ENCODE results near the gene RIC8B.

DNA sequence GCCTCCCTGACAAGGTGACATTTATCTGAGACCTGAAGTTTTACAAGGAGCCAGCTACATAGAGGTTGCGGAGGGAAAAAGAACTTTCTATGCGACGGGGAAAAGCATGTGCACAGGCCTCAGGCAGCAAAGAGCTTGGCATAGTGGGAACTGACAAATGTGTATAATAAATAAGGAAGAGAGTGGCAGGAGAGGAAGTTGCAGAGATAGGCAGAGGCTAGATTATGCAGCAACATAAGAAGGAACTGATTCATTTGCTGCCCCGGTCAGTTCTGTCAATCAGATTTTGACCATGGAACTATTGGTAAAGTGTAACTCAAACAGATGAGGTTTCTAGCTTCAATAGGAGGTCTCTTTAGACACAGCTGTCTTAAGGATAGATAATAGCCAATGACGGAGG lies 33.7 kb upstream of the RIC8B start:
- TF ChIP-seq CTCF (IDR thresholded peaks at IDR 0.05) (no peak), POLR2A (IDR thresholded peaks at IDR 0.05) (no peak), POLR2AphosphoS5 (IDR thresholded peaks at IDR 0.05) (no peak), EP300 (IDR thresholded peaks at IDR 0.05) (no peak)
